K562 treated with DMSO at 1 percent for 24 hours (cell line): ENCODE data around the gene U2AF1L4. TPM values are rescaled to one million over a fixed set of nuclear protein-coding genes. Genes with fewer than 3 reads are reported as not detected.

Source experiments
- total RNA-seq: library from RNA; unstranded; fragments of 300-600 nt; gene quantifications from 2 replicates; pipeline ENCODE4 v1.2.3, GENCODE V29; 2022; ENCODE audit warnings: low read depth; ENCODE audit not compliant: insufficient read depth

U2AF1L4 gene
- 5.4 and 6.3 TPM in 2 replicates for total RNA-seq

DNA sequence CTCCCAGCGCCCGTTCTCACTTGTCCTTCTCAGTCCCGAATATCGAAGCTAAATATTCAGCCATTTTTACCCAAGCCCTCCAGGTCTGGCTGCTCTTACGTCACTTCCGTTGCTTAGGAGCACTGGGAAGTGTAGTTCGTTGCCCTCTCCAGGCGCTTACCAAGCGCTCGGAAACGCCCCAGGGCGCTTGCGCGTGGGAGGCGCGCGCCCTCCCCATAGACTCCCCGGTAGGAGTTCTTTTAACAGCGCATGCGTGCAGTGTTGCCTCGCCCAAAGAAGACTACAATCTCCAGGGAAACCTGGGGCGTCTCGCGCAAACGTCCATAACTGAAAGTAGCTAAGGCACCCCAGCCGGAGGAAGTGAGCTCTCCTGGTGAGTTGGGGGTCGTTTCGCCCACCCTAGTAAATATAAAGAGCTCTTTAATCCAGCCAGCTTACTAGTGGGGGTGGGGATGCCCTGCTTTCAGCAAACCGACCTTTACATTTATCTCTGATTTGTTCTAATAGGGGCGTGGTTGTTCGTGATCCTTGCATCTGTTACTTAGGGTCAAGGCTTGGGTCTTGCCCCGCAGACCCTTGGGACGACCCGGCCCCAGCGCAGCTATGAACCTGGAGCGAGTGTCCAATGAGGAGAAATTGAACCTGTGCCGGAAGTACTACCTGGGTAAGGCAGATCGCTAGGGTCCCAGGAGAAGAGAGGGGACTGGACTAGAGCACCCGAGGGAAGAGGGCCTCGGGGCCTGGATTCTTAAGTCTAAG, at the start of gene U2AF1L4, which contains the start of gene PSENEN:
Gene U2AF1L4, minus strand, starts transcription at position 91 of the 759 bp plus-strand sequence. Its CDS starts 27 bp downstream, at position 64.
Gene PSENEN, plus strand, starts transcription at position 324 of the 759 bp plus-strand sequence. Its CDS starts 280 bp downstream, at position 604.

GRCh38 chr19:35775298-35776101, 30.3 kb upstream of the U2AF1L4 start, which contains the start of gene ARHGAP33:
ARHGAP33 (plus strand) TSS chr19:35775564; CDS start chr19:35775659, 95 bp downstream.

DNA sequence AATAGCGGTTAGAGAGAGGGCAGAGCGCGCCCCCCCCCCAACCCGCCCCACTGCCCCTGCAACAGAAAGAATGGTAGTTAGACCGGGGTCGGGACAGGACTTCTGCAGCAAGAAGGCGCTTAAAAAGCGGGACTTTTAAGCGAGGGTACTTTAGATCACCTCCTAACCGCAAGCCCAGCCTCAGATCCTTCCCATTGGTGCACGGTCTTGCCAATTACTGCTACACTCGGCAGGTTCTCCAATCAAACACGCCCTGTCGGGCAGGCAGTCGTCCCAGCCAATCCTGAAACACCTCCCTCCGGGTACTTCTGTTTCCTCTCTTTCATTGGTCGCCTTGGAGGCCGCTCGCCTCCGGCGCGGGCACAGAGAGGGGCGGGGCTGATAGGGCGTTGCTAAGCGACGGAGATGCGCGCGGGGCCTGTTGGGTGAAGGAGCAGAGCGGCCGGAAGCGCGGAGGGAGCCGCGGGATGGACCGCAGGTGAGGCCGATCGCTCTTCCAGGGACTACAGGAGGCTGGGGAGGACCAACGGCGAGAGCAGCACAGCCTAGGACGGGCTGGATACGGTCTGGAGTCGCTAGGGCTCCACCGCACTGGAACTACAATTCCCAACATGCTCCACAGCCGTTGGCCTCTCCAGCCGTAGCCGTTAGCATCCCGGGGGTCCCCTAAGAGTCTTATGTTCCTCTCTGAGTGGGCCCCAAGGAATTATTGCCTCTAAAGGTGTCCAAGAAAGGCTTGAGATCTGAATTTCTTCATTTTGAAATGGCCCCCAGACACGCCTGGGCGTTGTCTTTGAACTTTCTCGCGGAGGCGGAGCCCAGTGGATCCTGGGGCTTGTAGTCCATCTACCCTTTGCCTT, 12.8 kb upstream of the U2AF1L4 start, which contains the start of gene PROSER3:
Gene PROSER3, plus strand, starts transcription at position 428 of the 860 bp plus-strand sequence. Its CDS starts 40 bp downstream, at position 468.

DNA sequence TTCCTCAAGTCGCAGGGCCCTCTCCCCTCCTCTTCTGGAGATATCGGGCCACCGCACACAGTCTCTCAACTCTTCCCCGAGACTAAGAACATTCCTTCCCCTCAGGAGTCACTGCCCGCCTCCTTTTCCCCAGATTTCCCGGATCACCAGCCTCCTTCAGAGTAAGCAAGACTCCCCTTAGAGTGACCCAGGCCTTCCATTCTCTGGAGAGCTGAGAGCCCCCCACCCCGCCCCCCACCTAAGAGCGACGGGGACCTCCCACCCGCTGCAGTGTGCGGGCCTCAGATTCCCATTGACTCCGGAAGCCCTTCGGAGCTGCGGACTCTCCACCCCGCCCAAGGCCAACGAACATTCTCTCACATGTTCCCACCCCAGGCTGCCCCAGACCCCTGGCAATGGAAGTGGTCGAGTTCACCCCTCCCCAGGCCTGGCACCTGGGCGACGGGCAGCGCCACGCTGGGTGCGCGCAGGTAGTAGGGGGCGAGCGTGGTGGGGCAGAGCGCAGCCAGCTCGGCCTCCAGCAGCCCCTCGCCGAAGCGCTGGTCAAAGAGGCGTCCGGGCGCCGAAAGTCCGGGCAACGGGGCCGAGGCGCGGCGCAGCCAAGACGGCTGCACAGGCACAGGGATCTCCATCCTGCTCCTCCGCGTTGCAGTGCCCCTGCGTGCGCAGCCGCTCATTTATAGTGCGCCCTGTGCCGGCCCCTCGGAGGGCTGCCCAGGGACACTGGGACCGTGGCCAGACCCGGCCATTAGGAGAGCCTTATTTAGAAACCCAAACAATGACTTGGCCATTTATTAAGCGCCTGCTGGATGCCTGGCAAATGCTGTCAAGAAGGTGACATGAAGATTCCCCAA, 11.4 kb upstream of the U2AF1L4 start, which contains the start of gene HSPB6:
Gene HSPB6, minus strand, starts transcription at position 653 of the 854 bp plus-strand sequence. Its CDS starts 21 bp downstream, at position 632.

DNA sequence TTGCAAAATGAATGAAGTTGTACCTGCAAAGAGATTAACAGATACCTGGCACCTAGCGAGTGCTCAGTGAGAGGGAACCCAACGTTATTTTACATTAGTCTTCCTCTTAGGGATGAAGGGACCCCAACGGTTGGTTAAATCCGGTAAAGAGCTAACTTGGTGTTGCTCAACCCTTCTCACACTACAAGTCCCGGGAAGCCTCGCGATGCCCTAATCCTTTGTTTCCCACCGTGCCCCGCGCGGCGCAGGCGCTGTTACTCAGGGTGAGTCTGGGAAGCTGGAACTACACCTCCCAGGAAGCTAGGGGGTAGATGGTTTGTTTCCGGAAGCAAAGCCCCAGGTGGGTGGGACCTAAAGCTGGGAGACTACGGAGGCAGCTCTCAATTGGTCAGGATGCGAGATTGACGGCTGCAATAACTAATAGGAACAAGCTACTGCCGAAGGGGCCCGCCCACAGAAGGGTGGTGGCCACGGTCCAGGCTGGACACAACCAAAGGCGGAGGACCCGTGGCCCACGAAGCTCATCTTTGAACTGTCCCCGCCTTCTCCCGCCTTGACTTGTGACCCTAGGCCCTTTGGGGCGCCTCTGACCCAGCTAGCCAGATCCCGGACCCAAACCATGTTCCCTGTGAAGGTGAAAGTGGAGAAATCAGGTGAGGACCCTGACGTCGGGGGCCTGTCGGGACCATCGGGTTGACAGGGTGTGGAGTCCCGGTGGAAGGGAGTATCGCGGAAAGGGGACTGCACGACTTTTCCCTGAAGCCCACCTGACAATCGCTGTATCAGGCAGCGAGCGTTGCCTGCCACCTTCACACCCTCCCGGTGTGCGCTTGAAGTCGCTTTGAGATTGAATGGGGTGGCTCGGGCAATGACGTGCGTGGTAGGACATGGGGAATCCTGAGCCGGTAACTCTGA, 3.1 kb upstream of the U2AF1L4 start, which contains the start of gene LIN37:
Gene LIN37, plus strand, starts transcription at position 471 of the 915 bp plus-strand sequence. Its CDS starts 149 bp downstream, at position 620.

GRCh38 chr19:35742121-35742724, 3.0 kb downstream of the U2AF1L4 start, which contains the start of gene IGFLR1:
IGFLR1 (minus strand) TSS chr19:35742452; CDS start chr19:35741180, 1,272 bp downstream.

DNA sequence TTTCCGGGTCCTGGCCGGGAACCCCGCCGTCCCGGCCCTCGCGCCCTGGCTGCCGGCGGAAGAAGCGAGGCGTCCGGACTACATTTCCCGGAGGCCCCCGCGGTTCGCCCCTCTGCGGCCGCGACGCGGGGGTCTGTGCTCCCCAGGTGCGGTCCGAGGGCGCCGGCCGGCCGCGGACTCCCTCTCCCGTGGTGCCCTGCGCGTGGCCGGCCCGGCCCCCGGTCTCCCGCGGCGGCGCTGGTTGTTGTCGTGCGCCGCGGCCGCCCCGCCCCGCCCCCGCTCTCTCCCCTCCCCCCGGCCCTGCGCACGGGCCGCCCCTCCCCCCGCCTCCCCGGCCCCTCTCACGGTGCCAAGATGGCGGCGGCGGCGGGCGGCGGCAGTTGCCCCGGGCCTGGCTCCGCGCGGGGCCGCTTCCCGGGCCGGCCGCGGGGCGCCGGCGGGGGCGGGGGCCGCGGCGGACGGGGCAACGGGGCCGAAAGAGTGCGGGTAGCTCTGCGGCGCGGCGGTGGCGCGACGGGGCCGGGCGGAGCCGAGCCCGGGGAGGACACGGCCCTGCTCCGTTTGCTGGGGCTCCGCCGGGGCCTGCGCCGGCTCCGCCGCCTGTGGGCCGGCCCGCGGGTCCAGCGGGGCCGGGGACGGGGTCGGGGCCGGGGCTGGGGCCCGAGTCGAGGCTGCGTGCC, 27.4 kb downstream of the U2AF1L4 start, which contains the start of gene KMT2B:
Gene KMT2B, plus strand, starts transcription at position 339 of the 680 bp plus-strand sequence. Its CDS starts 16 bp downstream, at position 355.

GRCh38 chr19:35704218-35704617, 41.0 kb downstream of the U2AF1L4 start, which contains the start of gene ZBTB32:
ZBTB32 (plus strand) TSS chr19:35704558; CDS start chr19:35714627, 10,069 bp downstream.

Other genes with a start within 250 kb of the U2AF1L4 start
- gene DMKN, start 231.8 kb downstream of the U2AF1L4 start, total RNA-seq = not detected in 2 replicates
- gene SBSN, start 217.1 kb downstream of the U2AF1L4 start, total RNA-seq = not detected in 2 replicates
- not detected in 2 replicates for gene GAPDHS, start 212.0 kb downstream of the U2AF1L4 start, total RNA-seq
- gene TMEM147, start 199.8 kb downstream of the U2AF1L4 start, total RNA-seq = 125 and 126 TPM in 2 replicates
- gene ATP4A, start 181.8 kb downstream of the U2AF1L4 start, total RNA-seq = not detected in 2 replicates
- gene PMIS2, start 159.2 kb downstream of the U2AF1L4 start, total RNA-seq = not detected in 2 replicates
- gene HAUS5, start 132.7 kb downstream of the U2AF1L4 start, total RNA-seq = 34.2 and 36.5 TPM in 2 replicates
- 282 and 289 TPM in 2 replicates for gene RBM42, start 116.4 kb downstream of the U2AF1L4 start, total RNA-seq
- 0.63 and 2.9 TPM in 2 replicates for gene ETV2, start 103.7 kb downstream of the U2AF1L4 start, total RNA-seq
- gene COX6B1, start 97.1 kb downstream of the U2AF1L4 start, total RNA-seq = 1,088 and 1,092 TPM in 2 replicates
- gene UPK1A, start 78.9 kb downstream of the U2AF1L4 start, total RNA-seq = not detected in 2 replicates
- not detected in 2 replicates for gene ZBTB32, start 40.9 kb downstream of the U2AF1L4 start, total RNA-seq
- 29.9 and 30.6 TPM in 2 replicates for gene KMT2B, start 27.4 kb downstream of the U2AF1L4 start, total RNA-seq
- 11.4 and 13.6 TPM in 2 replicates for gene IGFLR1, start 3.0 kb downstream of the U2AF1L4 start, total RNA-seq
- gene PSENEN, start 233 bp upstream of the U2AF1L4 start, total RNA-seq = 41.2 and 43.3 TPM in 2 replicates
- 22.5 and 26.8 TPM in 2 replicates for gene LIN37, start 3.2 kb upstream of the U2AF1L4 start, total RNA-seq
- 1.5 TPM in 1 of 2 replicates, not detected in the other for gene HSPB6, start 11.6 kb upstream of the U2AF1L4 start, total RNA-seq
- 20.6 and 24.1 TPM in 2 replicates for gene PROSER3, start 12.8 kb upstream of the U2AF1L4 start, total RNA-seq
- gene ARHGAP33, start 30.1 kb upstream of the U2AF1L4 start, total RNA-seq = 5.7 and 6.1 TPM in 2 replicates
- not detected in 2 replicates for gene PRODH2, start 67.4 kb upstream of the U2AF1L4 start, total RNA-seq
- gene NPHS1, start 107.1 kb upstream of the U2AF1L4 start, total RNA-seq = 2.2 and 2.4 TPM in 2 replicates
- gene KIRREL2, start 111.5 kb upstream of the U2AF1L4 start, total RNA-seq = 0.24 TPM in 1 of 2 replicates, not detected in the other
- gene APLP1, start 123.2 kb upstream of the U2AF1L4 start, total RNA-seq = 21.4 and 23.2 TPM in 2 replicates
- gene NFKBID, start 155.1 kb upstream of the U2AF1L4 start, total RNA-seq = 6.9 and 7.5 TPM in 2 replicates
- gene HCST, start 157.1 kb upstream of the U2AF1L4 start, total RNA-seq = not detected in 2 replicates
- gene TYROBP, start 162.9 kb upstream of the U2AF1L4 start, total RNA-seq = 24.5 and 26.3 TPM in 2 replicates
- gene LRFN3, start 191.0 kb upstream of the U2AF1L4 start, total RNA-seq = 0.32 and 0.80 TPM in 2 replicates
- gene SDHAF1, start 249.8 kb upstream of the U2AF1L4 start, total RNA-seq = 65.0 and 68.6 TPM in 2 replicates